ENCODE measurements around the gene MAN2A1.

DNA sequence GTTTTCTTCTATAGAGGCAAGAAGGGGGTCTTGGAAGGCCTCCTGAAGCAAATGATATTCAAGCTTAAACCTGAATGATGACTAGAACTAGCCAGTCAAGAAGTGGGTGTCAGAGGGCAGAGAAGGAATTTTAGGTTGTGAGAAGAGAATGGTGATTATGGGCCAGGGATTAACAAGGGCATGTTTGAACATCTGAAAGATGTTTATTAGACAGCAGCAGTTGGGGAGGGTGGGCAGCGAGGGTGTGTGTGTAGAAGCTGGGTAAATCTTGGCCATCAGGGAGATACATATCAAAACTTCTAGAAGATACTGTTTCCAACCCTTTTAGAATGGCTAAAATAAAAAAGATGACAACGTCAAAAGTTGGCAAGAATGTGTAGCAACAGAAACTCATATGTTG, 54.5 kb downstream of the MAN2A1 start:
- TF ChIP-seq, protein P1, sequence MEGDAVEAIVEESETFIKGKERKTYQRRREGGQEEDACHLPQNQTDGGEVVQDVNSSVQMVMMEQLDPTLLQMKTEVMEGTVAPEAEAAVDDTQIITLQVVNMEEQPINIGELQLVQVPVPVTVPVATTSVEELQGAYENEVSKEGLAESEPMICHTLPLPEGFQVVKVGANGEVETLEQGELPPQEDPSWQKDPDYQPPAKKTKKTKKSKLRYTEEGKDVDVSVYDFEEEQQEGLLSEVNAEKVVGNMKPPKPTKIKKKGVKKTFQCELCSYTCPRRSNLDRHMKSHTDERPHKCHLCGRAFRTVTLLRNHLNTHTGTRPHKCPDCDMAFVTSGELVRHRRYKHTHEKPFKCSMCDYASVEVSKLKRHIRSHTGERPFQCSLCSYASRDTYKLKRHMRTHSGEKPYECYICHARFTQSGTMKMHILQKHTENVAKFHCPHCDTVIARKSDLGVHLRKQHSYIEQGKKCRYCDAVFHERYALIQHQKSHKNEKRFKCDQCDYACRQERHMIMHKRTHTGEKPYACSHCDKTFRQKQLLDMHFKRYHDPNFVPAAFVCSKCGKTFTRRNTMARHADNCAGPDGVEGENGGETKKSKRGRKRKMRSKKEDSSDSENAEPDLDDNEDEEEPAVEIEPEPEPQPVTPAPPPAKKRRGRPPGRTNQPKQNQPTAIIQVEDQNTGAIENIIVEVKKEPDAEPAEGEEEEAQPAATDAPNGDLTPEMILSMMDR (IDR thresholded peaks at IDR 0.05) = no peak
- no peak for TF ChIP-seq POLR2A (IDR thresholded peaks at IDR 0.05)

All from adrenal gland (tissue), 5 donors.